ENCODE measurements around the gene FBXW4. TPM values are rescaled to one million over a fixed set of nuclear protein-coding genes. Genes with fewer than 3 reads are reported as not detected.

FBXW4 gene
- total and polyA plus RNA-seq, 9 donors = 38.6 to 86.4 (median 64.4) TPM

- intact Hi-C loops (cut with DNase I) = loop anchor here in 1 of 4 donors (10.0 kb wide), 1 partner anchor 289 kb away; no protein-coding TSS in a partner anchor
- no peaks in the 10 kb centered on the region for H3K36me3 ChIP-seq
- no peaks in the 10 kb centered on the region for H3K4me1 ChIP-seq (ENCODE audit: insufficient read depth)
- no peaks in the 10 kb centered on the region for H3K9me3 ChIP-seq
- no peak overlapping the region for H3K27ac ChIP-seq
- H3K4me3 ChIP-seq = no peak overlapping the region
- no peak for TF ChIP-seq CTCF (IDR thresholded peaks at IDR 0.05)
- TF ChIP-seq EP300 (IDR thresholded peaks at IDR 0.05) = no peak
- no peak for TF ChIP-seq POLR2A (IDR thresholded peaks at IDR 0.05)
- H3K27me3 ChIP-seq = peaks cover 3% of the 10 kb centered on the region
- 57 to 66% (median 65%) methylated on average over 11 of the region's 11 CpGs for WGBS, 3 donors
- no peak for DNase-seq
Observed at GRCh38 chr10:101563497-101564040, 131.4 kb downstream of the FBXW4 start.

- H3K9me3 ChIP-seq = no peaks in the 10 kb centered on the region
- no peaks in the 10 kb centered on the region for H3K4me1 ChIP-seq (ENCODE audit: insufficient read depth)
- H3K27ac ChIP-seq = no peak overlapping the region
- TF ChIP-seq POLR2A (IDR thresholded peaks at IDR 0.05) (no peak), EP300 (IDR thresholded peaks at IDR 0.05) (no peak), CTCF (IDR thresholded peaks at IDR 0.05) (no peak)
- DNase-seq = no peak
- no peak overlapping the region for H3K4me3 ChIP-seq
- 63 to 75% (median 67%) methylated on average over 3 of the region's 3 CpGs for WGBS, 3 donors
- H3K27me3 ChIP-seq = peaks cover 3% of the 10 kb centered on the region
- intact Hi-C loops (cut with DNase I) = loop anchor here in 1 of 4 donors (10.0 kb wide), 1 partner anchor 288 kb away; no protein-coding TSS in a partner anchor
- no peaks in the 10 kb centered on the region for H3K36me3 ChIP-seq
Observed at GRCh38 chr10:101563007-101563406, 132.0 kb downstream of the FBXW4 start.

DNA sequence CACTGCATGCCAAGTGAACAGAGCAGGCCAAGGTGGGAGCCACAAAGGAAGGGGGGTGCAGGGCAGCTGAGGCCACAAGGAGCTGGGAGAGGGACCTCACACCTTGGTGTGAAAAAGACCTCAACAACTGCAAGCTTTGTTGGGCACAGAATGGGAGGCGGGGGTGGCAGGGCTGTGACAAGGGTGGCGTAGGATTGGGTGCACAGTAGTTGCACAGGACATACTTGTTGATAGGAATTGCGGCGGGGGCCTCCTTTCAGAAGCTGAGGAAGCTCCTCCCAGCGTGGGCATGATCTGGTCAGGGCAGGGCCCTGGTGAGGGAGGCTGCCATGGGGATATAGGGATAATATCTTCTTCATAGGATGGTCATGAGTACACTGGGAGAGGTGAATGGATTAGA, 132.7 kb downstream of the FBXW4 start:
- H3K27ac ChIP-seq = no peak overlapping the region
- no peak overlapping the region for H3K4me3 ChIP-seq
- H3K27me3 ChIP-seq = peaks cover 3% of the 10 kb centered on the region
- WGBS, 3 donors = 69 to 91% (median 82%) methylated on average over 5 of the region's 5 CpGs
- peak in 1 of 5 donors; percentile 6 for DNase-seq
- no peaks in the 10 kb centered on the region for H3K36me3 ChIP-seq
- TF ChIP-seq EP300 (IDR thresholded peaks at IDR 0.05) (no peak), CTCF (IDR thresholded peaks at IDR 0.05) (no peak), POLR2A (IDR thresholded peaks at IDR 0.05) (no peak)
- H3K9me3 ChIP-seq = no peaks in the 10 kb centered on the region
- intact Hi-C loops (cut with DNase I) = loop anchor here in 1 of 4 donors (10.0 kb wide), 1 partner anchor 287 kb away; no protein-coding TSS in a partner anchor
- no peaks in the 10 kb centered on the region for H3K4me1 ChIP-seq (ENCODE audit: insufficient read depth)

DNA sequence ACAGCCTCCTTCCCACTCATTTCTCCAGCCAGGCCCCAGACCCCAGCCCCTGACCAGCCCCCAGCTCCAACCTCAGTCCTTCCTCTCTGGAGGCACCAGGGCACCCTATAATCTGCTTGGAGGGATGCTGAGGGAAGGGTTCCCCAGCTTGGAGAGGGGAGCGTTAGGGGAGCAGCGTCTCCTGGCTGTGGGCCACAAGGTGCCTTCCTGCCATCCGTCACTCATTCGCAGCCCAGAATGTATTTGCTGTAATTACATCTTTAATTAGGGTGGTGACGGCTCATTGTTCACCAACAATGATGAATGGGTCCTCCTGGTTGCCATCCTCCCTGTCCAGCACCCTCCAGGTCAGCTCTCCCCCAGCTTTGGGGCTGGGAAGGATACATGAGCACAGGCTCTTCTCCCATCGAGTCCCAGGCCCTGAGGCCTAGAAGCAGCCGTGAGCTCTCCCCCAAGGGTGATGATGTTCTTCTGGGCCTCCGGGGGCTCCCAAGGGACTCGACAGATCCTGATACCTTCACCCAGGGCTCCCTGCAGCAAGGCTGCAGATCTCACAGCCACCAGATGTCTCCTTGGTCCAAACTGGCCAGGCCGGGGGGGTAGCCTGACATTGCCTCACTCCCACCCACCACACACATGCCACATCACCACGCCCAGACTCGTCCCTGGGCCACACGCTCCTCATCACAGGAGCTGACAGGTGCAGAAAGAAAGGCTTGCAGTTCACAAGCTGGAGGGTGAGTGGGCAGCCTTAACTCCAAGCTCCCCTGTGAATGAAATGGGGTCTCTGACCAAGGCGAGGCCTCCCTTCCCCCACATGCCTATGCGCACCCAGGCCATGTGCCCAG, 133.7 kb downstream of the FBXW4 start:
- Histone ChIP-seq H3K4me1 (ENCODE audit: insufficient read depth) (no peaks in the 10 kb centered on the region), H3K4me3 (no peak overlapping the region), H3K27me3 (no peaks in the 10 kb centered on the region), H3K36me3 (no peaks in the 10 kb centered on the region), H3K9me3 (no peaks in the 10 kb centered on the region), H3K27ac (no peak overlapping the region)
- DNase-seq = no peak
- TF ChIP-seq EP300 (IDR thresholded peaks at IDR 0.05) (no peak), POLR2A (IDR thresholded peaks at IDR 0.05) (no peak), CTCF (IDR thresholded peaks at IDR 0.05) (no peak)
- 44 to 55% (median 45%) methylated on average over 15 of the region's 15 CpGs for WGBS, 3 donors
- intact Hi-C loops (cut with DNase I) = loop anchor here in 1 of 4 donors (10.0 kb wide), 1 partner anchor 286 kb away; no protein-coding TSS in a partner anchor

Small RNA genes within 50 kb of the gene (microRNA-seq; reads per million reads assigned to microRNA genes)
- gene MIR3158-1 (0 reads per million in 3 donors), gene MIR3158-2 (0 reads per million in 3 donors)

Small RNA genes within 50 kb of the gene (small RNA-seq; reads per million reads assigned to genes)
- gene MIR3158-1 (not detected), gene RNU6-1165P (not detected)

Other genes with a start within 250 kb of the FBXW4 start
- gene POLL, start 106.9 kb downstream of the FBXW4 start, total RNA-seq = 10 to 100 TPM; 21.9 to 33.8 (median 31.0) TPM
- 10 to 100 TPM; 17.3 to 31.9 TPM for gene POLL, start 106.9 kb downstream of the FBXW4 start, polyA plus RNA-seq
- gene DPCD, start 106.8 kb downstream of the FBXW4 start, total RNA-seq = 10 to 100 TPM; 12.9 to 48.3 (median 18.3) TPM
- 10 to 100 TPM; 21.7 to 29.5 TPM for gene DPCD, start 106.8 kb downstream of the FBXW4 start, polyA plus RNA-seq
- gene FGF8, start 80.9 kb upstream of the FBXW4 start, total RNA-seq = not detected
- gene FGF8, start 80.9 kb upstream of the FBXW4 start, polyA plus RNA-seq = not detected
- gene NPM3, start 88.3 kb upstream of the FBXW4 start, total RNA-seq = 10 to 100 TPM; 23.1 to 64.8 (median 32.1) TPM
- 10 to 100 TPM; 11.0 to 41.5 TPM for gene NPM3, start 88.3 kb upstream of the FBXW4 start, polyA plus RNA-seq
- gene OGA, start 123.3 kb upstream of the FBXW4 start, total RNA-seq = 100 to 1,000 TPM in 5 of 7 donors, 10 to 100 TPM in 2; 85.3 to 134 (median 103) TPM
- 10 to 100 TPM; 58.9 to 83.7 TPM for gene OGA, start 123.3 kb upstream of the FBXW4 start, polyA plus RNA-seq
- gene KCNIP2, start 148.6 kb upstream of the FBXW4 start, total RNA-seq = 1 to 10 TPM; 1.8 to 8.9 (median 6.8) TPM
- gene KCNIP2, start 148.6 kb upstream of the FBXW4 start, polyA plus RNA-seq = 1 to 10 TPM; 3.6 to 3.7 TPM